HEK293 (cell line): ENCODE data around the gene EPHX1.
A peak's percentile ranks its signal among the peaks of the same experiment; 100 is the strongest.

ENCODE experiments used
- KLF8 ChIP-seq: fragments of 450-650 bp; formaldehyde crosslinking; IDR thresholded peaks from 2 replicates; pipeline ENCODE4 v1.5.1; 2016; ENCODE audit warnings: missing biosample characterization, missing genetic modification characterization
- MZF1 ChIP-seq: fragments of 450-650 bp; formaldehyde crosslinking; IDR thresholded peaks from 2 replicates; pipeline ENCODE4 v1.5.1; 2017; ENCODE audit warnings: missing biosample characterization, missing genetic modification characterization, borderline replicate concordance
- PRDM10 ChIP-seq: fragments of 450-650 bp; formaldehyde crosslinking; IDR thresholded peaks from 2 replicates; pipeline ENCODE4 v1.5.1; 2016; ENCODE audit warnings: missing biosample characterization, missing genetic modification characterization
- SP2 ChIP-seq: fragments of 450-650 bp; formaldehyde crosslinking; IDR thresholded peaks from 2 replicates; pipeline ENCODE4 v1.5.1; 2016; ENCODE audit warnings: missing biosample characterization, missing genetic modification characterization
- ZBTB1 ChIP-seq: fragments of 450-650 bp; formaldehyde crosslinking; IDR thresholded peaks from 2 replicates; pipeline ENCODE4 v1.5.1; 2016; ENCODE audit warnings: missing biosample characterization, missing genetic modification characterization
- ZBTB10 ChIP-seq: fragments of 450-650 bp; formaldehyde crosslinking; IDR thresholded peaks from 2 replicates; pipeline ENCODE4 v1.5.1; 2016; ENCODE audit warnings: missing biosample characterization, missing genetic modification characterization
- ZBTB44 ChIP-seq: fragments of 450-650 bp; IDR thresholded peaks from 2 replicates; pipeline ENCODE4 v1.5.1; 2018; ENCODE audit warnings: missing biosample characterization, mild to moderate bottlenecking, missing genetic modification characterization
- ZBTB7A ChIP-seq: fragments of 450-650 bp; formaldehyde crosslinking; IDR thresholded peaks from 2 replicates; pipeline ENCODE4 v1.5.1; 2016; ENCODE audit warnings: low read depth, missing biosample characterization, missing genetic modification characterization
- ZIC2 ChIP-seq: fragments of 450-650 bp; formaldehyde crosslinking; IDR thresholded peaks from 2 replicates; pipeline ENCODE4 v1.5.1; 2016; ENCODE audit warnings: missing biosample characterization, missing genetic modification characterization
- ZNF121 ChIP-seq: fragments of 450-650 bp; formaldehyde crosslinking; IDR thresholded peaks from 2 replicates; pipeline ENCODE4 v1.5.1; 2016; ENCODE audit warnings: missing biosample characterization, missing genetic modification characterization
- ZNF324 ChIP-seq: fragments of 450-650 bp; formaldehyde crosslinking; IDR thresholded peaks from 2 replicates; pipeline ENCODE4 v1.5.1; 2016; ENCODE audit warnings: missing biosample characterization, missing genetic modification characterization
- ZNF394 ChIP-seq: fragments of 450-650 bp; formaldehyde crosslinking; IDR thresholded peaks from 2 replicates; pipeline ENCODE4 v1.5.1; 2016; ENCODE audit warnings: missing biosample characterization, missing genetic modification characterization, mild to moderate bottlenecking, moderate library complexity, borderline replicate concordance
- ZNF501 ChIP-seq: fragments of 450-650 bp; formaldehyde crosslinking; IDR thresholded peaks from 2 replicates; pipeline ENCODE4 v1.5.1; 2016; ENCODE audit warnings: missing biosample characterization, missing genetic modification characterization
- ZNF513 ChIP-seq: fragments of 450-650 bp; IDR thresholded peaks from 2 replicates; pipeline ENCODE4 v1.5.1; 2018; ENCODE audit warnings: missing biosample characterization, missing genetic modification characterization
- ZNF600 ChIP-seq: fragments of 450-650 bp; formaldehyde crosslinking; IDR thresholded peaks from 2 replicates; pipeline ENCODE4 v1.5.1; 2016; ENCODE audit warnings: missing biosample characterization, missing genetic modification characterization
- ZNF692 ChIP-seq: fragments of 450-650 bp; formaldehyde crosslinking; IDR thresholded peaks from 2 replicates; pipeline ENCODE4 v1.5.1; 2016; ENCODE audit warnings: missing biosample characterization, missing genetic modification characterization
- TF ChIP-seq, protein P1 (sequence below): fragments of 450-650 bp; formaldehyde crosslinking; IDR thresholded peaks from 2 replicates; pipeline ENCODE4 v1.5.1; 2017; ENCODE audit warnings: missing biosample characterization, missing genetic modification characterization
- TF ChIP-seq, protein P2 (sequence below): fragments of 450-650 bp; formaldehyde crosslinking; conservative IDR thresholded peaks from 2 replicates; pipeline ENCODE4 v1.5.1; 2016; ENCODE audit warnings: low read depth, missing biosample characterization, missing genetic modification characterization
- TF ChIP-seq, protein P3 (sequence below): fragments of 450-650 bp; formaldehyde crosslinking; optimal IDR thresholded peaks from 2 replicates; pipeline ENCODE3; 2016; ENCODE audit warnings: missing biosample characterization, mild to moderate bottlenecking, missing genetic modification characterization

Gene EPHX1

DNA sequence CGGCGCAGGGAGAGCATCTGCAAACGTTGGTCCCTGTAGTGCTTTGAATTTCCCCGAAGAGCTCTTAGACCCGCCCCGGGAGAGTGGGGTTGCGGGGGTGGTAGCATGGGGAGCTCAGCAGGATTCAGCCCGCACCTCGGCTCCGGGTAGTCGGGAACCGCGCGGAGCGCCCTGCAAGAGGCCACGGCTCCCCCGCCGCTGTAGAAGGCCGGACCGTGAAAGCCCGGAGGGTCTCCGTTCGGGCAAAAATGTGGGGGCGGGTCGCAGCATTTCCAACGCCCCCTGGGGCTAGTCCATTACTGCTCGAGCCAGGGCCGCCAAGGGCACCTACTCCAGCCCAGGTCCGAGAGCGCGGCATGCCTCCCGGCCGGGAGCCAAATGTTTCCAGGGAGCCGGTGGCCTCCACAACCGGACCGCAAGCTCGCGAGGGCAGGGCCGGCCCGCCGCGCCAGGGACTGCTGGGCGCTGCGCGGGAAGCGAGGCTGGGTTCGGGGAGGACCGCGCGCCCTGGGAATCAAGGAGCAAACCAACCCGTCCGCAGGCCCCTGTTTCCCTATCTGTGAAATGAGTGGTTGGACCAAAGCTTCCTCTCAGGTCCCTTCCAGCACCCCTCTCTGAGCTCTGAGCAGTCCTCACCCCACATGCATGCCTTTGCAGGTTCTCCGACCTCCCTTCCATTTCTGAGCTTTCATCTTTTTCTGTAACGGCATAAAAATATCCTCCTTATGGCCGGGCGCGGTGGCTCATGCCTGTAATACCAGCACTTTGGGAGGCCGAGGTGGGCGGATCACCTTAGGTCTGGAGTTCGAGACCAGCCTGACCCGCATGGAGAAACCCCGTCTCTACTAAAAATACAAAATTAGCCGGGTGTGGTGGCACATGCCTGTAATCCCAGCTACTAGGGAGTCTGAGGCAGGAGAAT is 73.0 kb downstream of the EPHX1 start (continued):
- TF ChIP-seq PRDM10 (tag by site-specific recombination) (peak; percentile 94), KLF8 (tag by site-specific recombination) (0 out of 2 replicates have a peak, but pooled peaks have one; percentile 10), ZNF692 (no peak), ZNF600 (tag by site-specific recombination) (peak; percentile 43), ZNF324 (0 out of 2 replicates have a peak, but pooled peaks have one; percentile 18), SP2 (tag by site-specific recombination) (peak; percentile 34), ZNF121 (tag by site-specific recombination) (no peak), ZBTB1 (tag by site-specific recombination) (no peak), ZBTB10 (tag by site-specific recombination) (peak; percentile 60; the same call in 1 of the 2 replicates), ZNF394 (no peak; the same call in 1 of the 2 replicates), ZIC2 (tag by site-specific recombination) (peak; percentile 90), ZBTB7A (tag by site-specific recombination) (peak; percentile 61), MZF1 (tag by site-specific recombination) (no peak), ZNF501 (peak; percentile 53), ZBTB44 (no peak), ZNF513 (tag by site-specific recombination) (peak; percentile 7; the same call in 1 of the 2 replicates)
- TF ChIP-seq, protein P1, sequence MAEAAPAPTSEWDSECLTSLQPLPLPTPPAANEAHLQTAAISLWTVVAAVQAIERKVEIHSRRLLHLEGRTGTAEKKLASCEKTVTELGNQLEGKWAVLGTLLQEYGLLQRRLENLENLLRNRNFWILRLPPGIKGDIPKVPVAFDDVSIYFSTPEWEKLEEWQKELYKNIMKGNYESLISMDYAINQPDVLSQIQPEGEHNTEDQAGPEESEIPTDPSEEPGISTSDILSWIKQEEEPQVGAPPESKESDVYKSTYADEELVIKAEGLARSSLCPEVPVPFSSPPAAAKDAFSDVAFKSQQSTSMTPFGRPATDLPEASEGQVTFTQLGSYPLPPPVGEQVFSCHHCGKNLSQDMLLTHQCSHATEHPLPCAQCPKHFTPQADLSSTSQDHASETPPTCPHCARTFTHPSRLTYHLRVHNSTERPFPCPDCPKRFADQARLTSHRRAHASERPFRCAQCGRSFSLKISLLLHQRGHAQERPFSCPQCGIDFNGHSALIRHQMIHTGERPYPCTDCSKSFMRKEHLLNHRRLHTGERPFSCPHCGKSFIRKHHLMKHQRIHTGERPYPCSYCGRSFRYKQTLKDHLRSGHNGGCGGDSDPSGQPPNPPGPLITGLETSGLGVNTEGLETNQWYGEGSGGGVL (tag by site-specific recombination) = peak; percentile 8; the same call in 1 of the 2 replicates
- TF ChIP-seq, protein P2, sequence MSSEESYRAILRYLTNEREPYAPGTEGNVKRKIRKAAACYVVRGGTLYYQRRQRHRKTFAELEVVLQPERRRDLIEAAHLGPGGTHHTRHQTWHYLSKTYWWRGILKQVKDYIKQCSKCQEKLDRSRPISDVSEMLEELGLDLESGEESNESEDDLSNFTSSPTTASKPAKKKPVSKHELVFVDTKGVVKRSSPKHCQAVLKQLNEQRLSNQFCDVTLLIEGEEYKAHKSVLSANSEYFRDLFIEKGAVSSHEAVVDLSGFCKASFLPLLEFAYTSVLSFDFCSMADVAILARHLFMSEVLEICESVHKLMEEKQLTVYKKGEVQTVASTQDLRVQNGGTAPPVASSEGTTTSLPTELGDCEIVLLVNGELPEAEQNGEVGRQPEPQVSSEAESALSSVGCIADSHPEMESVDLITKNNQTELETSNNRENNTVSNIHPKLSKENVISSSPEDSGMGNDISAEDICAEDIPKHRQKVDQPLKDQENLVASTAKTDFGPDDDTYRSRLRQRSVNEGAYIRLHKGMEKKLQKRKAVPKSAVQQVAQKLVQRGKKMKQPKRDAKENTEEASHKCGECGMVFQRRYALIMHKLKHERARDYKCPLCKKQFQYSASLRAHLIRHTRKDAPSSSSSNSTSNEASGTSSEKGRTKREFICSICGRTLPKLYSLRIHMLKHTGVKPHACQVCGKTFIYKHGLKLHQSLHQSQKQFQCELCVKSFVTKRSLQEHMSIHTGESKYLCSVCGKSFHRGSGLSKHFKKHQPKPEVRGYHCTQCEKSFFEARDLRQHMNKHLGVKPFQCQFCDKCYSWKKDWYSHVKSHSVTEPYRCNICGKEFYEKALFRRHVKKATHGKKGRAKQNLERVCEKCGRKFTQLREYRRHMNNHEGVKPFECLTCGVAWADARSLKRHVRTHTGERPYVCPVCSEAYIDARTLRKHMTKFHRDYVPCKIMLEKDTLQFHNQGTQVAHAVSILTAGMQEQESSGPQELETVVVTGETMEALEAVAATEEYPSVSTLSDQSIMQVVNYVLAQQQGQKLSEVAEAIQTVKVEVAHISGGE = no peak
- TF ChIP-seq, protein P3, sequence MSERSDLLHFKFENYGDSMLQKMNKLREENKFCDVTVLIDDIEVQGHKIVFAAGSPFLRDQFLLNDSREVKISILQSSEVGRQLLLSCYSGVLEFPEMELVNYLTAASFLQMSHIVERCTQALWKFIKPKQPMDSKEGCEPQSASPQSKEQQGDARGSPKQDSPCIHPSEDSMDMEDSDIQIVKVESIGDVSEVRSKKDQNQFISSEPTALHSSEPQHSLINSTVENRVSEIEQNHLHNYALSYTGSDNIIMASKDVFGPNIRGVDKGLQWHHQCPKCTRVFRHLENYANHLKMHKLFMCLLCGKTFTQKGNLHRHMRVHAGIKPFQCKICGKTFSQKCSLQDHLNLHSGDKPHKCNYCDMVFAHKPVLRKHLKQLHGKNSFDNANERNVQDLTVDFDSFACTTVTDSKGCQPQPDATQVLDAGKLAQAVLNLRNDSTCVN = peak; percentile 65
